Suprapubic skin (tissue), 4 donors: ENCODE measurements around the gene NLRP2B. TPM values are rescaled to one million over a fixed set of nuclear protein-coding genes. Genes with fewer than 3 reads are reported as not detected.
"Not testable (repeated sequence)": the region's sequence is repeated elsewhere in the genome, so short reads cannot be mapped to it uniquely, and the experiment has no call there.

Experiments
- DNase-seq, 2 donors: peaks; one replicate each; pipeline ENCODE4 v3.0.0-alpha.2; 2019; ENCODE audit warnings: low spot score in 2 of 2
- H3K27ac ChIP-seq: fragments of 200-600 bp; sonication (generic); one replicate; pipeline ENCODE4 v1.5.1; 2019
- H3K27me3 ChIP-seq: fragments of 200-600 bp; sonication (generic); one replicate; pipeline ENCODE4 v1.5.1; 2019
- H3K36me3 ChIP-seq: fragments of 200-600 bp; sonication (generic); one replicate; pipeline ENCODE4 v1.5.1; 2019
- H3K4me1 ChIP-seq: fragments of 200-600 bp; sonication (generic); one replicate; pipeline ENCODE4 v1.5.1; 2019
- H3K4me3 ChIP-seq: fragments of 200-600 bp; sonication (generic); one replicate; pipeline ENCODE4 v1.5.1; 2019; ENCODE audit warnings: mild to moderate bottlenecking
- H3K9me3 ChIP-seq: fragments of 200-600 bp; sonication (generic); one replicate; pipeline ENCODE4 v1.5.1; 2019
- CTCF ChIP-seq, 2 donors: fragments of 200-600 bp in 1 of 2; fragments of 450-650 bp in 1 of 2; sonication (generic) in 1 of 2; IDR thresholded peaks; one replicate each; pipeline ENCODE4 v1.5.1; 2016 to 2019; ENCODE audit warnings: antibody characterized with exemption in 2 of 2, mild to moderate bottlenecking in 1 of 2, moderate library complexity in 1 of 2
- EP300 ChIP-seq: sonication (generic); formaldehyde crosslinking; IDR thresholded peaks from one replicate; pipeline ENCODE4 v1.6.1; 2017; ENCODE audit warnings: antibody characterized with exemption
- POLR2A ChIP-seq, 2 donors: fragments of 450-650 bp; IDR thresholded peaks; one replicate each; pipeline ENCODE4 v1.6.1; 2017; ENCODE audit warnings: antibody characterized with exemption in 2 of 2, mild to moderate bottlenecking in 2 of 2, moderate library complexity in 2 of 2
- POLR2AphosphoS5 ChIP-seq, 3 donors: sonication (generic); formaldehyde crosslinking; IDR thresholded peaks; one replicate each; pipeline ENCODE4 v1.6.1; 2017; ENCODE audit warnings: antibody characterized with exemption in 3 of 3
- WGBS: methylation state at CpG from one replicate; pipeline ENCODE4 v1.1.5; 2018; 5-methylcytosine and 5-hydroxymethylcytosine counted together
- total RNA-seq, 4 donors: library from RNA; depleted of rRNA; stranded (reverse); fragments of >200 nt; gene quantifications; one replicate each; pipeline ENCODE4 v1.1.0, GENCODE V29; 2016

Gene NLRP2B
- total RNA-seq, result not detected

- 63% methylated on average over 4 of the region's 6 CpGs for WGBS
- no peaks in the 10 kb centered on the region for H3K27me3 ChIP-seq
- H3K36me3 ChIP-seq, result no peaks in the 10 kb centered on the region
- no peak within 1 kb of the TSS for H3K4me3 ChIP-seq
- TF ChIP-seq POLR2A (IDR thresholded peaks at IDR 0.05) (no peak), POLR2AphosphoS5 (IDR thresholded peaks at IDR 0.05) (no peak), EP300 (no peak), CTCF (IDR thresholded peaks at IDR 0.05) (no peak)
- no peak for DNase-seq
- no peaks in the 10 kb centered on the region for H3K9me3 ChIP-seq
- H3K27ac ChIP-seq, result no peak within 1 kb of the TSS
- no peaks in the 10 kb centered on the region for H3K4me1 ChIP-seq
These were observed at the start of gene NLRP2B for GRCh38 chrX:57680160-57680559. Gene NLRP2B, minus strand, starts transcription at chrX:57680260.

GRCh38 chrX:57725995-57726394 is 45.9 kb upstream of the NLRP2B start:
- not testable (repeated sequence) for H3K9me3 ChIP-seq, H3K4me1 ChIP-seq, H3K4me3 ChIP-seq, H3K27me3 ChIP-seq, H3K36me3 ChIP-seq, H3K27ac ChIP-seq, DNase-seq
- 91% methylated on average over 3 of the region's 3 CpGs for WGBS

- no peaks in the 10 kb centered on the region for H3K4me1 ChIP-seq
- H3K36me3 ChIP-seq, result no peaks in the 10 kb centered on the region
- no peak for DNase-seq
- H3K27me3 ChIP-seq, result no peaks in the 10 kb centered on the region
- 51% methylated on average over 2 of the region's 2 CpGs for WGBS
- no peaks in the 10 kb centered on the region for H3K9me3 ChIP-seq
- H3K27ac ChIP-seq, result no peak overlapping the region
- TF ChIP-seq POLR2AphosphoS5 (IDR thresholded peaks at IDR 0.05) (no peak), CTCF (IDR thresholded peaks at IDR 0.05) (no peak), POLR2A (IDR thresholded peaks at IDR 0.05) (no peak), EP300 (no peak)
- no peak overlapping the region for H3K4me3 ChIP-seq
These were observed 1.3 kb upstream of the NLRP2B start for GRCh38 chrX:57681341-57681740.

- Histone ChIP-seq H3K27me3 (no peaks in the 10 kb centered on the region), H3K9me3 (no peaks in the 10 kb centered on the region), H3K27ac (no peak overlapping the region), H3K36me3 (no peaks in the 10 kb centered on the region), H3K4me1 (no peaks in the 10 kb centered on the region), H3K4me3 (no peak overlapping the region)
- 90% methylated on average over 13 of the region's 37 CpGs for WGBS
- no peak for TF ChIP-seq POLR2AphosphoS5 (IDR thresholded peaks at IDR 0.05)
- no peak for TF ChIP-seq EP300
- TF ChIP-seq CTCF (IDR thresholded peaks at IDR 0.05), result no peak
- no peak for TF ChIP-seq POLR2A (IDR thresholded peaks at IDR 0.05)
- DNase-seq, result no peak
These were observed 1.2 kb downstream of the NLRP2B start for GRCh38 chrX:57678686-57679428.

- 77% methylated on average over 8 of the region's 8 CpGs for WGBS
- DNase-seq, result no peak
- no peaks in the 10 kb centered on the region for H3K9me3 ChIP-seq
- no peaks in the 10 kb centered on the region for H3K27me3 ChIP-seq
- no peak overlapping the region for H3K4me3 ChIP-seq
- H3K36me3 ChIP-seq, result no peaks in the 10 kb centered on the region
- no peak for TF ChIP-seq POLR2AphosphoS5 (IDR thresholded peaks at IDR 0.05)
- H3K4me1 ChIP-seq, result no peaks in the 10 kb centered on the region
- H3K27ac ChIP-seq, result no peak overlapping the region
These were observed 2.8 kb downstream of the NLRP2B start for GRCh38 chrX:57677132-57677858.

- TF ChIP-seq POLR2A (IDR thresholded peaks at IDR 0.05) (no peak), EP300 (no peak), CTCF (IDR thresholded peaks at IDR 0.05) (no peak), POLR2AphosphoS5 (IDR thresholded peaks at IDR 0.05) (no peak)
- Histone ChIP-seq H3K27ac (no peak overlapping the region), H3K4me3 (no peak overlapping the region), H3K27me3 (no peaks in the 10 kb centered on the region), H3K9me3 (no peaks in the 10 kb centered on the region), H3K4me1 (no peaks in the 10 kb centered on the region), H3K36me3 (no peaks in the 10 kb centered on the region)
- whole genome bisulfite sequencing, result 69% methylated on average over 2 of the region's 2 CpGs
- DNase-seq, result no peak
These were observed 4.7 kb downstream of the NLRP2B start for GRCh38 chrX:57675320-57675719.
